BLaER1 treated with 17β-estradiol and CSF1 and Interleukin-3, amounts not matched to agents 10 nM and 100 nM (cell line): ENCODE results near the gene IL4R.

Experiments used
- H3K27ac ChIP-seq, 11 experiments: shearing (Covaris generic); formaldehyde crosslinking; 2 replicates each; pipeline ENCODE4 v1.8.1; 2022
- H3K27me3 ChIP-seq, 11 experiments: shearing (Covaris generic); formaldehyde crosslinking; 2 replicates each; pipeline ENCODE4 v1.8.1; 2022
- H3K36me3 ChIP-seq, 11 experiments: shearing (Covaris generic); formaldehyde crosslinking; 2 replicates each; pipeline ENCODE4 v1.8.1; 2022
- H3K4me1 ChIP-seq, 10 experiments: shearing (Covaris generic); formaldehyde crosslinking; 2 replicates each; pipeline ENCODE4 v1.8.1; 2022
- H3K4me2 ChIP-seq, 11 experiments: shearing (Covaris generic); formaldehyde crosslinking; 2 replicates each; pipeline ENCODE4 v1.8.1; 2022
- H3K4me3 ChIP-seq, 10 experiments: shearing (Covaris generic); formaldehyde crosslinking; 2 replicates each; pipeline ENCODE4 v1.8.1; 2022
- H3K9ac ChIP-seq, 11 experiments: shearing (Covaris generic); formaldehyde crosslinking; 2 replicates each; pipeline ENCODE4 v1.8.1; 2022
- H3K9me3 ChIP-seq, 11 experiments: shearing (Covaris generic); formaldehyde crosslinking; replicated peaks in 1 of 11; 2 replicates each; pipeline ENCODE4 v1.8.1; 2022
- H4K20me1 ChIP-seq, 11 experiments: shearing (Covaris generic); formaldehyde crosslinking; 2 replicates each; pipeline ENCODE4 v1.8.1; 2022
- Cebpa-rat ChIP-seq, 11 experiments: shearing (Covaris generic); IDR thresholded peaks; 2 replicates each; pipeline ENCODE4 v1.8.1; 2022

The IL4R gene

GRCh38 chr16:27321013-27321915 is 7.5 kb downstream of the IL4R start:
- Histone ChIP-seq H3K27me3 (no peaks in the 10 kb centered on the region), H3K4me2 (peak overlapping the region in 8 of 11 experiments; percentile 1 to 97 (median 50); a peak in 13 of 22 replicates), H3K27ac (peak overlapping the region in 7 of 11 experiments; percentile 0 to 72 (median 42); a peak in 9 of 22 replicates), H3K4me3 (no peak overlapping the region), H3K36me3 (peaks cover 0 to 66% (median 4%) of the 10 kb centered on the region in 11 experiments; a peak in 7 of 22 replicates), H3K9me3 (no peaks in the 10 kb centered on the region), H3K9ac (peak overlapping the region in 4 of 11 experiments; percentile 16 to 41 (median 35); a peak in 2 of 22 replicates), H3K4me1 (peaks cover 28 to 100% (median 97%) of the 10 kb centered on the region in 10 experiments), H4K20me1 (peaks cover 0 to 49% (median 7%) of the 10 kb centered on the region in 11 experiments; a peak in 10 of 22 replicates)
- TF ChIP-seq Cebpa-rat (IDR thresholded peaks at IDR 0.05) = no peak

- Histone ChIP-seq H3K27me3 (no peaks in the 10 kb centered on the region), H3K4me2 (peak overlapping the region in 5 of 11 experiments; percentile 24 to 97 (median 96); a peak in 9 of 22 replicates), H3K4me1 (peaks cover 33 to 100% (median 95%) of the 10 kb centered on the region in 10 experiments)
Observed at GRCh38 chr16:27322858-27323780, 9.3 kb downstream of the IL4R start.

GRCh38 chr16:27323781-27324561 is 10.2 kb downstream of the IL4R start:
- peak overlapping the region; percentile 30 to 97 (median 89); a peak in 19 of 22 replicates for H3K27ac ChIP-seq
- H4K20me1 ChIP-seq = peaks cover 0 to 23% (median 0%) of the 10 kb centered on the region in 11 experiments; a peak in 5 of 22 replicates
- H3K9ac ChIP-seq = peak overlapping the region in 3 of 11 experiments; percentile 9 to 25 (median 19); a peak in 4 of 22 replicates
- H3K27me3 ChIP-seq = no peaks in the 10 kb centered on the region
- H3K4me3 ChIP-seq = no peak overlapping the region
- peak overlapping the region in 5 of 11 experiments; percentile 88 to 97 (median 96); a peak in 11 of 22 replicates for H3K4me2 ChIP-seq
- no peaks in the 10 kb centered on the region for H3K9me3 ChIP-seq
- TF ChIP-seq Cebpa-rat (IDR thresholded peaks at IDR 0.05) = no peak
- peaks cover 0 to 60% (median 4%) of the 10 kb centered on the region in 11 experiments; a peak in 8 of 22 replicates for H3K36me3 ChIP-seq
- peaks cover 25 to 100% (median 95%) of the 10 kb centered on the region in 10 experiments for H3K4me1 ChIP-seq

More at GRCh38 chr16:27322858-27323780, 9.3 kb downstream of the IL4R start:
- H4K20me1 ChIP-seq = peaks cover 0 to 31% (median 0%) of the 10 kb centered on the region in 11 experiments; a peak in 8 of 22 replicates
- H3K9me3 ChIP-seq = no peaks in the 10 kb centered on the region
- TF ChIP-seq Cebpa-rat (IDR thresholded peaks at IDR 0.05) = no peak
- H3K36me3 ChIP-seq = peaks cover 0 to 60% (median 4%) of the 10 kb centered on the region in 11 experiments; a peak in 7 of 22 replicates
- no peak overlapping the region for H3K4me3 ChIP-seq
- peak overlapping the region in 7 of 11 experiments; percentile 30 to 97 (median 91); a peak in 10 of 22 replicates for H3K27ac ChIP-seq
- no peak overlapping the region; a peak in 1 of 22 replicates for H3K9ac ChIP-seq

DNA sequence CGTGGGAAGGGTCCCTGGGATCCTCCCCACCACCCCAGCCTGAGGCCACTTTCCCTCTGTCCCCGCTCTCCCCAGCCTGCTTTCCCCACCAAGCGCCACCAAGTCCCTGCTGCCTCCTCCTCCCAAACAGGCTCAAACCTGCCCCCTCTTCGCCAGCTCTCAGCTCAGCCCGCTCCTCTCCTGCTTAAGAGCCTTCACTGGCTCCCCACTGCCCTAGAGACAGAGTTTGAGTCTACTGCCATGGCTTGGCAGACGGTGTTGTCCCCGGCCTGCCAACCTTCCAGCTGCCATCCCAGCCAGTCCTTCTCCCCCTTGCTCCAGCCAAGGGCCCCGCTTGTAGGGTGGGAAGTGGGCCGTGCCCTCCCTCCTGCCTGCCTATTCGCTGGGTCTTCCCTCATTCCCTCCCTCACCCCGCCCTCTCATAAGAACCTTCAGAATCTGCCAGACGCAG is 11.1 kb downstream of the IL4R start:
- Histone ChIP-seq H3K4me2 (peak overlapping the region in 8 of 11 experiments; percentile 3 to 97 (median 90); a peak in 12 of 22 replicates), H3K27me3 (no peaks in the 10 kb centered on the region), H3K27ac (peak overlapping the region; percentile 48 to 97 (median 91); a peak in 21 of 22 replicates), H4K20me1 (peaks cover 0 to 16% (median 0%) of the 10 kb centered on the region in 11 experiments; a peak in 4 of 22 replicates), H3K36me3 (peaks cover 0 to 51% (median 4%) of the 10 kb centered on the region in 11 experiments; a peak in 8 of 22 replicates), H3K4me3 (no peak overlapping the region), H3K9ac (peak overlapping the region in 5 of 11 experiments; percentile 7 to 44 (median 25); a peak in 6 of 22 replicates), H3K4me1 (peaks cover 25 to 100% (median 95%) of the 10 kb centered on the region in 10 experiments), H3K9me3 (no peaks in the 10 kb centered on the region)
- TF ChIP-seq Cebpa-rat (IDR thresholded peaks at IDR 0.05) = no peak

DNA sequence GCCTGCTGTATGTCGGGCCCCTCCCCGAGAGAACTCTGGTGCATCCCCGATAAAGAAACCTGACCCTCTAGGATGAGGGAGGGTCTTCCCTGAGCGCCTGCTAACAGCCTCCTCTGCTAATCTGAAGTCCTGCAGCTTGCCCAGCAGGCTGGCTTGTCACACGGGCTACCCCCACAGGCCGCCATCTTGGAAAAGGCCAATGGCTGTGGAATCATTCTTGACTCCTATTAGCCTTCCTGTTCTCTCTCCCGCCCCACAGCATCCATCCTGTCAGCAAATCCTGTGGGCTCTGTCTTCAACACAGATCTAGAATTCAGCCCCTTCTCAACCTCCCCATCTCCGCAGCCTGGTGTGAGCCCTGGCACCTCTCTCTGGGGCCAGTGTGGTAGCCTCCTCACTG is 12.0 kb downstream of the IL4R start:
- Histone ChIP-seq H3K36me3 (peaks cover 0 to 51% (median 8%) of the 10 kb centered on the region in 11 experiments; a peak in 11 of 22 replicates), H3K4me2 (peak overlapping the region; percentile 57 to 97 (median 82); a peak in 20 of 22 replicates), H3K9ac (peak overlapping the region in 10 of 11 experiments; percentile 64 to 81 (median 78); a peak in 12 of 22 replicates), H3K4me1 (peaks cover 33 to 100% (median 95%) of the 10 kb centered on the region in 10 experiments), H3K27me3 (no peaks in the 10 kb centered on the region), H3K27ac (peak overlapping the region; percentile 78 to 97 (median 91)), H3K4me3 (no peak overlapping the region), H4K20me1 (peaks cover 0 to 11% (median 0%) of the 10 kb centered on the region in 11 experiments; a peak in 3 of 22 replicates), H3K9me3 (no peaks in the 10 kb centered on the region)
- no peak for TF ChIP-seq Cebpa-rat (IDR thresholded peaks at IDR 0.05)

DNA sequence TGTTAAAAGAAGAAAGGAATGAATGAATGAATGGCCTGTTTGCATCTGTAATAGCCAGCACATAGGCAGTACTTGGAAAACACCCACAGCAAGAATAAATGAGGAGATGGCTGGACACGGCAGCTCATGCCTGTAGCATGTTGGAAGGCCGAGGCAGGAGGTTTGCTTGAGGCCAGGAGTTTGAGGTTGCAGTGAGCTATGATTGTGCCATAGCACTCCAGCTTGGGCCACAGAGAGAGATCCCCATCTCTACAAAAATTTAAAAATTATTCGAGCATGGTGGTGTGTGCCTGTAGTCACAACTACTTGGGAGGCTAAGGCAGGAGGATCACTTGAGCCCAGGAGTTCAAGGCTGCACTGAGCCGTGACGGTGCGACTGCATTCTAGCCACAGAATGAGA is 12.5 kb downstream of the IL4R start:
- peak overlapping the region in 2 of 10 experiments; percentile 3 to 15; a peak in 1 of 20 replicates for H3K4me3 ChIP-seq

More for the DNA sequence above, 12.5 kb downstream of the IL4R start:
- Histone ChIP-seq H4K20me1 (peaks cover 0 to 6% (median 0%) of the 10 kb centered on the region in 11 experiments; a peak in 3 of 22 replicates), H3K9me3 (peaks cover 0 to 3% (median 0%) of the 10 kb centered on the region in 11 experiments; a peak in 1 of 22 replicates), H3K4me2 (peak overlapping the region; percentile 57 to 97 (median 82)), H3K9ac (peak overlapping the region; percentile 64 to 81 (median 78); a peak in 21 of 22 replicates), H3K27ac (peak overlapping the region; percentile 78 to 97 (median 91)), H3K36me3 (peaks cover 0 to 51% (median 12%) of the 10 kb centered on the region in 11 experiments; a peak in 12 of 22 replicates), H3K4me1 (peaks cover 38 to 100% (median 95%) of the 10 kb centered on the region in 10 experiments), H3K27me3 (no peaks in the 10 kb centered on the region)
- no peak for TF ChIP-seq Cebpa-rat (IDR thresholded peaks at IDR 0.05)
